DOHH2 (cell line): ENCODE results near the gene APOBEC4.
A peak's percentile ranks its signal among the peaks of the same experiment; 100 is the strongest.

ENCODE experiments used
- H3F3A ChIP-seq: fragments of 200-600 bp; sonication (generic), shearing (Covaris generic); 2 replicates; pipeline ENCODE4 v1.6.0; 2016; ENCODE audit warnings: antibody characterized with exemption, mild to moderate bottlenecking; ENCODE audit not compliant: control insufficient read depth, insufficient read depth
- H3K27ac ChIP-seq: fragments of 200-600 bp; sonication (generic); 2 replicates; pipeline ENCODE4 v1.5.1; 2014; ENCODE audit warnings: low read depth, mild to moderate bottlenecking, low read length, moderate library complexity
- H3K27me3 ChIP-seq: fragments of 200-600 bp; sonication (generic); 2 replicates; pipeline ENCODE4 v1.6.1; 2014; ENCODE audit warnings: mild to moderate bottlenecking, low read length, mixed read lengths; ENCODE audit not compliant: control insufficient read depth
- H3K36me3 ChIP-seq: fragments of 200-600 bp; sonication (generic); 2 replicates; pipeline ENCODE4 v1.6.1; 2014; ENCODE audit warnings: mild to moderate bottlenecking, low read length, moderate library complexity, mixed read lengths; ENCODE audit not compliant: control insufficient read depth
- H3K4me1 ChIP-seq: fragments of 200-600 bp; sonication (generic); 2 replicates; pipeline ENCODE4 v1.6.1; 2014; ENCODE audit warnings: mild to moderate bottlenecking, low read length, mixed read lengths; ENCODE audit not compliant: control insufficient read depth
- H3K4me2 ChIP-seq: fragments of 200-600 bp; sonication (generic); 2 replicates; pipeline ENCODE4 v1.6.0; 2014; ENCODE audit warnings: mild to moderate bottlenecking, low read length, moderate library complexity
- H3K4me3 ChIP-seq: fragments of 200-600 bp; sonication (generic); 2 replicates; pipeline ENCODE4 v1.5.1; 2014; ENCODE audit warnings: mild to moderate bottlenecking, low read length, mixed read lengths
- H3K79me2 ChIP-seq: fragments of 200-600 bp; sonication (generic); 2 replicates; pipeline ENCODE4 v1.6.1; 2014; ENCODE audit warnings: mild to moderate bottlenecking, low read length, mixed read lengths; ENCODE audit not compliant: control insufficient read depth
- H3K9me2 ChIP-seq: fragments of 200-600 bp; sonication (generic); replicated peaks from 2 replicates; pipeline ENCODE4 v1.6.1; 2014; ENCODE audit warnings: mild to moderate bottlenecking, low read length, mixed read lengths; ENCODE audit not compliant: control insufficient read depth
- H3K9me3 ChIP-seq: fragments of 200-600 bp; sonication (generic); 2 replicates; pipeline ENCODE4 v1.6.1; 2014; ENCODE audit warnings: antibody characterized with exemption, low read length, mixed read lengths; ENCODE audit not compliant: control insufficient read depth, insufficient read depth
- H4K20me1 ChIP-seq: fragments of 200-600 bp; sonication (generic); 2 replicates; pipeline ENCODE4 v1.6.0; 2014; ENCODE audit warnings: low read depth, mild to moderate bottlenecking, antibody characterized with exemption, low read length, moderate library complexity; ENCODE audit not compliant: control insufficient read depth, insufficient read depth
- EZH2phosphoT487 ChIP-seq: fragments of 200-600 bp; sonication (generic); IDR thresholded peaks from 2 replicates; pipeline ENCODE4 v1.6.1; 2017; ENCODE audit warnings: borderline replicate concordance, mild to moderate bottlenecking, antibody characterized with exemption, low read length, moderate library complexity, mixed read lengths
- TF ChIP-seq, protein P1 (sequence below): fragments of 200-600 bp; sonication (generic); IDR thresholded peaks from one replicate; pipeline ENCODE4 v1.5.1; 2014; ENCODE audit warnings: antibody characterized with exemption, mild to moderate bottlenecking, low read depth, low read length; ENCODE audit not compliant: poor library complexity, severe bottlenecking

Gene APOBEC4

DNA sequence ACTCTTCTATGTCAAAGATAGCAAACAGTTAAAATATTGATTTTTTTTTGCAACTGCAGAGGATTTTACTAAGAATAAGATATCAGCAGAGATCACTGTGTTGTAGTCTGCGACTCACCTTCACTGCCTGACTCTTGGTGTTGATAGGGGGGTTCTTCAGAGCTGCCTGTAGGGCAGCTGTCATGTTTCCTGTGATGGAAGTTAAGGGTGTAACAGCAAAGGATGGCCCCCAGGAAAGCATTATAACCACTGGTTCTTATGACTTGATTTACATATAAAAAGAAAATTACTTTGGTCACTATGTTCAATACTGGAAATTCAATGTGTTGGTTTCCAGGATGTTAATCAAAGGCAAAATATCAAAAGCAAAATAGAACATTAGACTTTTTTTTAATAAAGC lies 20.2 kb downstream of the APOBEC4 start:
- H3K36me3 ChIP-seq: peaks cover 57% of the 10 kb centered on the region
- H3K4me3 ChIP-seq: peak overlapping the region; percentile 92
- H3K79me2 ChIP-seq: peaks cover 65% of the 10 kb centered on the region
- H4K20me1 ChIP-seq: peaks cover 16% of the 10 kb centered on the region
- H3K4me1 ChIP-seq: peaks cover 35% of the 10 kb centered on the region
- H3K27me3 ChIP-seq: peaks cover 14% of the 10 kb centered on the region
- H3K9me2 ChIP-seq: no peaks in the 10 kb centered on the region
- H3K9me3 ChIP-seq: no peaks in the 10 kb centered on the region
- 0 out of 2 replicates have a peak overlapping the region, but pooled peaks have one; percentile 74 for H3K27ac ChIP-seq
- H3F3A ChIP-seq: peaks cover 16% of the 10 kb centered on the region
- TF ChIP-seq, protein P1, sequence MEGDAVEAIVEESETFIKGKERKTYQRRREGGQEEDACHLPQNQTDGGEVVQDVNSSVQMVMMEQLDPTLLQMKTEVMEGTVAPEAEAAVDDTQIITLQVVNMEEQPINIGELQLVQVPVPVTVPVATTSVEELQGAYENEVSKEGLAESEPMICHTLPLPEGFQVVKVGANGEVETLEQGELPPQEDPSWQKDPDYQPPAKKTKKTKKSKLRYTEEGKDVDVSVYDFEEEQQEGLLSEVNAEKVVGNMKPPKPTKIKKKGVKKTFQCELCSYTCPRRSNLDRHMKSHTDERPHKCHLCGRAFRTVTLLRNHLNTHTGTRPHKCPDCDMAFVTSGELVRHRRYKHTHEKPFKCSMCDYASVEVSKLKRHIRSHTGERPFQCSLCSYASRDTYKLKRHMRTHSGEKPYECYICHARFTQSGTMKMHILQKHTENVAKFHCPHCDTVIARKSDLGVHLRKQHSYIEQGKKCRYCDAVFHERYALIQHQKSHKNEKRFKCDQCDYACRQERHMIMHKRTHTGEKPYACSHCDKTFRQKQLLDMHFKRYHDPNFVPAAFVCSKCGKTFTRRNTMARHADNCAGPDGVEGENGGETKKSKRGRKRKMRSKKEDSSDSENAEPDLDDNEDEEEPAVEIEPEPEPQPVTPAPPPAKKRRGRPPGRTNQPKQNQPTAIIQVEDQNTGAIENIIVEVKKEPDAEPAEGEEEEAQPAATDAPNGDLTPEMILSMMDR: no peak
- TF ChIP-seq EZH2phosphoT487: no peak
- peak overlapping the region; percentile 68 for H3K4me2 ChIP-seq

DNA sequence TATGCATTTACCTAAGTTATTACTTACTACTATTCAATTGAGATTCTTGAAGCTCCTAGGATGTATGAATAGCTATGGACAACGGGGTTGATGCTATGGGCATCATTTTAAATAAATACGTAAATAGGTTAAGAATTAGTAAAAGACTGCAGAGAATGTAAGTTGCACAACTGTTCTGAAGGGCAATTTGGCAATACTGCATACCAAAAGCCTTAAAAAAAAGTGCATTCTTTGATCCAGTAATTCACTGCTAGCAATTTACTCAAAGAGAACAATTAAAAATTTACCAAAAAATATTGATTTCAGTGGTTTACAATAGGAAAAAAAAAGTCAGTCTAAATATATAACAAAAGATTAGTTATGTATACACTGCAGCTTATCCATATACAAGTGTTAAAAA lies 21.0 kb downstream of the APOBEC4 start:
- H3K4me1 ChIP-seq: peaks cover 34% of the 10 kb centered on the region
- no peak overlapping the region for H3K4me3 ChIP-seq
- H3K36me3 ChIP-seq: peaks cover 62% of the 10 kb centered on the region
- no peak overlapping the region for H3K27ac ChIP-seq
- peak overlapping the region; percentile 68 for H3K4me2 ChIP-seq
- peaks cover 16% of the 10 kb centered on the region for H3F3A ChIP-seq
- TF ChIP-seq EZH2phosphoT487: no peak
- TF ChIP-seq, protein P1: no peak
- peaks cover 9% of the 10 kb centered on the region for H3K27me3 ChIP-seq
- no peaks in the 10 kb centered on the region for H3K9me2 ChIP-seq
- no peaks in the 10 kb centered on the region for H3K9me3 ChIP-seq
- H3K79me2 ChIP-seq: peaks cover 65% of the 10 kb centered on the region
- peaks cover 16% of the 10 kb centered on the region for H4K20me1 ChIP-seq

DNA sequence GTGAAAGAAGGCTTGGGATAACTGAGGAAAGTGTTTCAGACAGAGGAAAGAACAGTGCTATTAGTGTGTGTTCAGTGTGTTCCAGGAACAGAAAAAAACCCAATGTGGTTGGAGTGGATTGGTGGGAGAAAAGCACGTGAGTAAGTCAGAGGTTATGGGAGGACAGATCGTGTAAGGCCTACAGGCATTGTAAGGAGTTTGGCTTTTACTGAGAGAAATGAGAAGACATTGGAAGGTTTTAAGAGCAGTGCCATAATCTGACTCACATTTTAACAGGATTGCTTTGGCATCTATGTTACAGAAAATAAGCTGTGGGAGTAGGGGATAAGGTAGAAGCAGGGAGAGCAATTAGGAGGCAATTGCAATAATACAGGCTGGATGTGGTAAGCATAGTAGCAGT lies 22.4 kb downstream of the APOBEC4 start:
- Histone ChIP-seq H3K79me2 (peaks cover 65% of the 10 kb centered on the region), H3K4me2 (no peak overlapping the region), H3K36me3 (peaks cover 76% of the 10 kb centered on the region), H3K27me3 (no peaks in the 10 kb centered on the region), H3K4me1 (peaks cover 24% of the 10 kb centered on the region), H3K4me3 (no peak overlapping the region), H4K20me1 (peaks cover 16% of the 10 kb centered on the region), H3K9me3 (no peaks in the 10 kb centered on the region), H3K27ac (no peak overlapping the region), H3K9me2 (no peaks in the 10 kb centered on the region), H3F3A (peaks cover 20% of the 10 kb centered on the region)
- TF ChIP-seq EZH2phosphoT487: no peak
- TF ChIP-seq, protein P1: no peak
